Spleen (tissue), 7 donors: Measurements from ENCODE around the gene SIRPB1.

Experiments used
- CTCF ChIP-seq, 11 experiments: fragments of 200-600 bp in 7 of 11; fragments of 450-650 bp in 4 of 11; sonication (generic) in 4 of 11; IDR thresholded peaks in 8 of 11; conservative IDR thresholded peaks in 3 of 11; 1 replicate in 7 of 11; 2 replicates in 4 of 11; pipeline versions ENCODE4 v1.4.0 to v1.8.0; 2016 to 2021; ENCODE audit warnings: antibody characterized with exemption in 11 of 11, inconsistent platforms in 4 of 11, mild to moderate bottlenecking in 1 of 11
- POLR2A ChIP-seq, 3 donors: fragments of 450-650 bp; IDR thresholded peaks; one replicate each; pipeline ENCODE4 v1.5.1; 2017; ENCODE audit warnings: antibody characterized with exemption in 3 of 3, mild to moderate bottlenecking in 1 of 3
- POLR2AphosphoS5 ChIP-seq, 3 donors: sonication (generic); formaldehyde crosslinking; IDR thresholded peaks; one replicate each; pipeline ENCODE4 v1.5.1; 2017; ENCODE audit warnings: antibody characterized with exemption in 3 of 3
- donor health status: DM: no; HTN: no; CAD: no; lungs with moderate emphysema.
- donor health status: DM: no; HTN: no; CAD: no.
- donor health status: DM: no; HTN: no; CAD: no.

- TF ChIP-seq POLR2AphosphoS5 (IDR thresholded peaks at IDR 0.05) (no peak), CTCF (IDR thresholded peaks at IDR 0.05 in 8 of 11, conservative IDR thresholded peaks at IDR 0.05 in 3 of 11) (no peak), POLR2A (IDR thresholded peaks at IDR 0.05) (no peak)
These were observed 49.5 kb upstream of the SIRPB1 start for GRCh38 chr20:1669304-1669703.
